GM12891 (cell line): ENCODE measurements around the gene ZDHHC14.

Experiments used
- DNase-seq: peaks from one replicate; pipeline ENCODE4 v3.0.0; 2011; ENCODE audit warnings: low spot score; ENCODE audit not compliant: insufficient read length
- FAIRE-seq: peaks from 2 replicates; lab custom pipeline; 2011; peaks lifted over from hg19 to GRCh38; lab: Jason Lieb, UNC
- PAX5 ChIP-seq: IDR thresholded peaks from 2 replicates; pipeline ENCODE4 v1.6.1; 2011; ENCODE audit warnings: low read length, moderate library complexity, mild to moderate bottlenecking; ENCODE audit not compliant: insufficient read depth, severe bottlenecking
- POLR2A ChIP-seq: IDR thresholded peaks from 2 replicates; pipeline ENCODE4 v1.6.1; 2011; ENCODE audit warnings: low read depth, low read length, control low read depth
- POLR2AphosphoS5 ChIP-seq: IDR thresholded peaks from 2 replicates; pipeline ENCODE4 v1.6.1; 2011; ENCODE audit warnings: low read depth, low read length, control low read depth
- POU2F2 ChIP-seq: IDR thresholded peaks from 2 replicates; pipeline ENCODE4 v1.6.1; 2011; ENCODE audit warnings: low read depth, mild to moderate bottlenecking, control low read depth, low read length, moderate library complexity
- SPI1 ChIP-seq: IDR thresholded peaks from 2 replicates; pipeline ENCODE4 v1.6.1; 2011; ENCODE audit warnings: low read depth, low read length, control low read depth
- TAF1 ChIP-seq: IDR thresholded peaks from 2 replicates; pipeline ENCODE4 v1.6.1; 2011; ENCODE audit warnings: low read depth, low read length, control low read depth

The ZDHHC14 gene

DNA sequence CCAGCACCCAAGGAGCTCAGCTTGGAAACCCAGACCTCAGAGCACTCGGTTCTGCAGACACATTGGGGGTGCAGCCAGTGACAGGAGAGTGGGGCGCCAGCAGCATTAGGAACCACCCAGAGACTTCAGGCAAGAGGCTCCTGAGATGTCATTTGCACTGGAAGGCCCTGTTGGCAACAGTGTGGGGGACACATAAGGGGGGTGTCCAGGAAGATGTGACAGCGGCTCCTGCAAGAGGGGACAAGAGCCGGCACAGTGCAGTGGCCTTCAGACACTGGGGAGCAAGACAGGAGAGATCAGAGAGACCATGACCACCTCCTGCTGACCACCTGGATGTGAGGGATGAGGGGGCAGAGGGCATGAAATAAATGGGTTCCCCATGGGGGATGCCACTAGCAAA, 235.0 kb downstream of the ZDHHC14 start:
- no peak for TF ChIP-seq POLR2A
- TF ChIP-seq TAF1, result no peak
- no peak for TF ChIP-seq POLR2AphosphoS5
- no peak for TF ChIP-seq SPI1
- TF ChIP-seq PAX5, result no peak
- no peak for TF ChIP-seq POU2F2
- FAIRE-seq, result no peak
- no peak for DNase-seq

DNA sequence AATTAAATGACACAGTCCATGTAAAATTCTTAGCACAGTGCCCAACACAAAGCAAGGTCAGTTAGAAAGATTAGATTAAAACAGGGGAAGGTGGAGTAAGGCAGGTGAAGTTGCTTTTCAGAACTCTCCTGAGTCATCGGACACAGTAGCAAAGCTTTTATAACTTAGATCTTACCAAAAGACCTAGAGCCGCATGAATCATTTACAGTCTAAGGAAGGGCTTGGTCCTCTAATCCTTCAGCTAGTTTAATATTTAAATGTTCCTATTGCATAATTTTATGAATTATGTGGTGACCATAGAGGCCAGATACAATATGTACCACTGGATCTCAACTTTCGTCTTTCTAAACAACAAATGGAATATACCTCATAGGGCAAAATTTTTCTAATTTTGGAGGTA, 240.0 kb downstream of the ZDHHC14 start:
- no peak for FAIRE-seq
- no peak for DNase-seq
- TF ChIP-seq SPI1, result no peak
- no peak for TF ChIP-seq POLR2A
- no peak for TF ChIP-seq PAX5
- TF ChIP-seq TAF1, result no peak
- TF ChIP-seq POU2F2, result no peak
- TF ChIP-seq POLR2AphosphoS5, result no peak

DNA sequence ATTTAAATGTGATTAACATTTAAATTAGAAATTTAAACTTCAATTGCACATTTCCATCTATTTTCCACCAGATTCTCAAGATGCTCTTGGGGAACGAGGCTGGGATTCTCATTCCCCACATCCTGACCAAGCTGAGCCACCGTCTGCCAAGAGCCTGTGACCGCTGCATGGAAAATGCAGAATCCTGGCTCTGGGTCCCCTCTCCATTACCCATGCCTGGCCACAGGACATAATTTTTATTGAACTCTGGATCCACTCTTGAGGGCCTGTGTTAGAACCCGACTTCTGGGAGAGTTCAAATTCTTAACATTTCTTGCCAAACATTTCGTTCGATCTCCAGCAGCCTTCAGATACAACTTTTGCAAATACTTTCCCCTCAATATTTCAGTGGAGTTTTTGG, 240.4 kb downstream of the ZDHHC14 start:
- no peak for FAIRE-seq
- TF ChIP-seq SPI1 (no peak), POLR2A (no peak), PAX5 (no peak)
- DNase-seq, result no peak

DNA sequence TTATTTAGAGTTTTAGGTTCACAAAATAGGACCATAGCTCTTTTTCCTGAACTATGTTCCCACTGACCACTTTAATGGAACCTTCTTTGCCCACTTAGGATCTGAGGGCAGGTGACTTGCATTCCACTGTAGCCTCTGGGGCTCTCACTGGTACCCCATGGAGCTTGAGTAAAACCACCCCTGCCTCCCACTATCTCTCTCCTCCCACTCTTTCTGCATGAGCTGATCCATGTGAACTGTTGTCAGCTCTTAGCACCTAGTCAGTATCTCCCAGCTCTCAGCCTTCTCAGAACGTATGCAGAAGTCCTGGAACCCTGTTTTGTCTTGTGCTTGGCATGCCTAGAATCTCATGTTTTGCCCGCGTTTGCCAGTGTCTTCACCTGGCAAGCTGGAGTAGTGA, 241.4 kb downstream of the ZDHHC14 start:
- no peak for TF ChIP-seq POLR2AphosphoS5
- no peak for TF ChIP-seq PAX5
- no peak for TF ChIP-seq POLR2A
- TF ChIP-seq SPI1, result no peak
- no peak for TF ChIP-seq POU2F2
- no peak for TF ChIP-seq TAF1
- FAIRE-seq (no peak), DNase-seq (no peak)

DNA sequence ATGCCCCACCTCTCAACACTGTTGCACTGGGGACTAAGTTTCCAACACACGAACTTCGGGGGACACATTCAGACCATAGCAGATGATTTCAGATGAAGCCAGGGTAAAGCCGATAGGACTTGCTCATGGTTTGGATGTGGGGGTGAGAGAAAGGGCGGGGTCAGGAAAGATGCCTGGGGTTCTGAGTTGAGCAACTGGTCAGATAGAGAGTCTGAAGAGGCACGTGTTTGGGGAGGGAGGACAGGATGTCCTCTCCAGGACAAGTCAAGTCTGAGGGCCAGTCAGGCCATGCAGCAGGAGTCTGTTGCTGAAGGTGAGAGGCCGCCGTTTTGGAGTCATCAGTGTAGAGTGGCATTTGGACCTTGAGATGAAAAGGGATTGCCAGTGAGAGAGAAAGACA, 244.1 kb downstream of the ZDHHC14 start:
- TF ChIP-seq PAX5, result no peak
- DNase-seq, result no peak
- FAIRE-seq, result no peak

DNA sequence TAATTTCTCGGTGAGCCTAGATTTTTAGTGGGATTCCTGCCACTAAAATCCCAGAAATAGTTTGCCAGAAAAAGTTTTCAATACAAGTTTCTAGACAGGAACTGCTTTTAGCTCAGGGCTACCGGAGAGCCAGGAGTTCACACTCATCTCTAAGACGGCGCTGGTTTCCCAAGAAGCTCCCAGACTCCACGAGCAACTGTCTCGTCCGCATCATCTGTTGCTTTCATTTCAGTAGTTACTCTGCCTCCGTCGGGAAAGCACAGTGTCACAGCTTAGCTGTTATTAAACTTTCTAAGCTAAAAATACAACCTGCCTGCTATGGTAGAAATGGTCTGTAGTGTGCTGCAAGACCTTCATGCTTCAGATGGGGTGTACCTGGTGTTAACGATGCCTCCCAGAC, 244.8 kb downstream of the ZDHHC14 start:
- FAIRE-seq, result no peak
- DNase-seq, result no peak

DNA sequence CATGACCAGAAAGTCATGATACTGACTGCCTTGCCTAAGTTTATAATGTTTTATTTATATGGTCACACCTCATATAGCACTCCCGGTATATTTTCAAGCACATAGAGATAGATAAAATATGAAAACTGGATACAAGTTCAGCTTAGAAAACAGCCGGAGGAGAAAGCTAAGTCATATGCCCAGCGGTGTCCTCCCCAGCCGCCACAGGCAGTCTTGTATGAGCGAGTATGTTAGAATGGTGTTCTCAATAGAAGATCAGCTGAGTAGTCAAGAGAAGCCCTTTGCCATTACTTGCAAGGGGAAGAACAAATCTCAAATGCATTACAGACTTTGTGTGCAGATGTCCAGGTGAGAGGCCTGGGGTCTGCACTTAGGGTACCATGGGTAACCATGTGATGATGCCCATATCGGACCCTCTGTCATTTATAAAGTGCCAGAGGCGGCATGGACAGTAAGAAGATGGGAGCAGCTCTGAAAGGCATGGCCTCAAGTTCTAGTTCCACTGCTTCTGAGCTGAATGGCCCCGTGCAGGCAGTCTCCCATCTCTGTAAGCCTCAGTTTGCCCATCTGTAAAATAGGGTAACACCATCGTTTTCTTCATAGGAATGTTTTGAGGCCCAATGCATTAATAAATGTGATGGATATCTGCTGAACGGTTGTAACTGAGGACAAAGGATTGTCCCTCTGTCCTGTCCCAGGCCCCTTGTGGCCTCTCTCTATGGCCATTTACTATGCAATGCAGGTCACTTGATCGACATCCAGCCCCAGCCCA, 246.4 kb downstream of the ZDHHC14 start:
- DNase-seq, result no peak
- FAIRE-seq, result no peak
- no peak for TF ChIP-seq TAF1
- no peak for TF ChIP-seq POLR2AphosphoS5
- TF ChIP-seq POLR2A, result no peak
- no peak for TF ChIP-seq PAX5
- no peak for TF ChIP-seq SPI1
- TF ChIP-seq POU2F2, result no peak

More for the DNA sequence above, 244.8 kb downstream of the ZDHHC14 start:
- TF ChIP-seq POLR2AphosphoS5, result no peak
- no peak for TF ChIP-seq POU2F2
- no peak for TF ChIP-seq SPI1
- no peak for TF ChIP-seq POLR2A
- TF ChIP-seq PAX5, result no peak
- no peak for TF ChIP-seq TAF1

DNA sequence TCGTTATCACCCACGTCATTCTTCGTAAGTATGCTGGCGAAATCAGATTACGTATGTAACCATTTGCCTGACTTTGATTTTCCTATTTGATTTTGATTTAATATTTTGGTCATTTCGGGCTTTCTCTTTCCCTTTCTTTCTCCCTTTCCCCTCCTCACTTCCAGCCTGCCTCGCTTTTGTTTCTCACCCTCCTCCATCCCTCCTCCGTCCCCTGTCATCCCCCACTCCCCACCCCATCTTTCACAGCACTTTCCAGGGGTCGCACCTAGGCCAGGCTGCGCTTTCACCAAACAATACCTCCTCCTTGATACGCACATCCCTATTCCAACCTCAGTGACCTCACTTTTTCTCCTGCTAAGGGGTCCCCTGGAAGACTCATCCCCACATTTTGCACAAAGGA, 247.5 kb downstream of the ZDHHC14 start:
- DNase-seq (no peak), FAIRE-seq (no peak)
- TF ChIP-seq POLR2AphosphoS5, result no peak
- TF ChIP-seq POLR2A, result no peak
- no peak for TF ChIP-seq SPI1
- no peak for TF ChIP-seq TAF1
- no peak for TF ChIP-seq POU2F2
- no peak for TF ChIP-seq PAX5

DNA sequence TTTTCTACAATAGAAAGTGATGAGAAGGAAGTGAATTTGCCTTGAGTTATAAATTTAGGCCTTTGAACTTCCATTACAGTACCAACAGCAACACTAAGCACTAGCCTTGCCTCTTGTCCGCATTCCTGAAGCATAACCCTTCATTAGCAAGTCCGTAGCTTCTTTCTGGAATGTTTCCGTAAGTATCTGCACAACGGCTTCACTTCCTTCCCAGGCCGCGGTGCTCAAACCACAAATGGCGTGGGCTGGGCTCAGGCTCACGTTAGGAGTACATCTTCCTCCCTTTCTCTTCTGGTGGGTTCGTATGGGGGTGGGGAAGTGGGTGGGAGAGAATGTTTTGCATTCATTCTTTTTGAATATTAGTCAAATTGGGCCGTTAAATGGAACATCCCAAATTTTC, 248.2 kb downstream of the ZDHHC14 start:
- TF ChIP-seq TAF1, result no peak
- TF ChIP-seq PAX5, result no peak
- TF ChIP-seq SPI1, result no peak
- no peak for TF ChIP-seq POLR2A
- TF ChIP-seq POLR2AphosphoS5, result no peak
- no peak for TF ChIP-seq POU2F2
- DNase-seq (no peak), FAIRE-seq (no peak)

DNA sequence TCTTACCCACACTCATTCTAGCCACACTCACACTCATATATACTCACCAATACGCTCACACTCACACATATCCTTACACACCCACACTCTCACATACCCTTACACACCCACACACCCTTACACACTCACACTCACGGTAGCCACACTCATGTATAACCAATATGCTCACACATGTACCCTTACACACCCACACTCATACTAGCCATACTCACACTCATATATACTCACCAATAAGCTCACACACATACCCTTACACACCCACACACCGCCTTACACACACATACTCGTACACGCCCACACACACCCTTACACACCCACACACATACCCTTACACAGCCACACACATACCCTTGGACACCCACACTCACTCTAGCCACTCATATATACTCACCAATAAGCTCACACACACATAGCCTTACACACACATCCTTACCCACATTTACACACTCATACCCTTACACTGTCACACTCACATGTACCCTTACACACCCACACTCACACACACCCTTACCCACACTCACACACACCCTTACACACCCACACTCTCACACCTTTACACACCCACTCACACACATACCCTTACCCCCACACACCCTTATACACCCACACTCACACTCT, 249.6 kb downstream of the ZDHHC14 start:
- FAIRE-seq (peak; percentile 84), DNase-seq (no peak)
- no peak for TF ChIP-seq SPI1
- no peak for TF ChIP-seq TAF1
- no peak for TF ChIP-seq POLR2A
- TF ChIP-seq POLR2AphosphoS5, result no peak
- no peak for TF ChIP-seq PAX5
- TF ChIP-seq POU2F2, result no peak
